GM23338 (cell line): Measurements from ENCODE around the gene DGLUCY.

ENCODE experiments used
- EZH2 ChIP-seq: fragments of 200-600 bp; sonication (generic); IDR thresholded peaks from one replicate; pipeline ENCODE4 v1.8.0; 2017; ENCODE audit warnings: antibody characterized with exemption, mild to moderate bottlenecking, low read depth; ENCODE audit not compliant: unreplicated experiment
- POLR2AphosphoS5 ChIP-seq: IDR thresholded peaks from 2 replicates; pipeline ENCODE4 v1.6.1; 2016; ENCODE audit warnings: antibody characterized with exemption, low read depth
- TF ChIP-seq, protein P1 (sequence below), 2 experiments: fragments of 200-600 bp in 1 of 2; sonication (generic) in 1 of 2; conservative IDR thresholded peaks; 2 replicates each; pipeline versions ENCODE4 v1.5.1 to v1.6.1; 2016 to 2017; ENCODE audit warnings: antibody characterized with exemption in 2 of 2, low read depth in 2 of 2, mild to moderate bottlenecking in 2 of 2, moderate library complexity in 1 of 2

DNA sequence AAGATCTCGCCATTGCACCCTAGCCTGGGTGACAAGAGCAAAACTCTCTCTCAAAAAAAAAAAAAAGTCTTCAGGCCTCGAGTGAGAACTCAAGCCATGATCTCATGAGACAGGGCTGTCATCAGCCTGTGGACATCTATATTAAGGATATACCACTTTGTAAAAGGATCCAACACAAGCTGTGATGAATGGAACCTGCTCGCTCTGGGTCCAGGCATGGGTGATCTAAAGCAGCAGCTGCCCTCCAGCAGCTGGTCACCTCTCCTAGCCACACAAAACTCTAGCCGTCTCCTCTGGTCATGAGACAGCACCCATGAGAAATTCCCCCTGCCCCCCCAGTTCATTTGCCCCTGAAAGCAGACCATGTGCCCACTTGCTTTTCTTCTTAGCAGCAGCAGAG, 19.1 kb upstream of the DGLUCY start:
- TF ChIP-seq, protein P1, sequence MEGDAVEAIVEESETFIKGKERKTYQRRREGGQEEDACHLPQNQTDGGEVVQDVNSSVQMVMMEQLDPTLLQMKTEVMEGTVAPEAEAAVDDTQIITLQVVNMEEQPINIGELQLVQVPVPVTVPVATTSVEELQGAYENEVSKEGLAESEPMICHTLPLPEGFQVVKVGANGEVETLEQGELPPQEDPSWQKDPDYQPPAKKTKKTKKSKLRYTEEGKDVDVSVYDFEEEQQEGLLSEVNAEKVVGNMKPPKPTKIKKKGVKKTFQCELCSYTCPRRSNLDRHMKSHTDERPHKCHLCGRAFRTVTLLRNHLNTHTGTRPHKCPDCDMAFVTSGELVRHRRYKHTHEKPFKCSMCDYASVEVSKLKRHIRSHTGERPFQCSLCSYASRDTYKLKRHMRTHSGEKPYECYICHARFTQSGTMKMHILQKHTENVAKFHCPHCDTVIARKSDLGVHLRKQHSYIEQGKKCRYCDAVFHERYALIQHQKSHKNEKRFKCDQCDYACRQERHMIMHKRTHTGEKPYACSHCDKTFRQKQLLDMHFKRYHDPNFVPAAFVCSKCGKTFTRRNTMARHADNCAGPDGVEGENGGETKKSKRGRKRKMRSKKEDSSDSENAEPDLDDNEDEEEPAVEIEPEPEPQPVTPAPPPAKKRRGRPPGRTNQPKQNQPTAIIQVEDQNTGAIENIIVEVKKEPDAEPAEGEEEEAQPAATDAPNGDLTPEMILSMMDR (conservative IDR thresholded peaks at IDR 0.05; ENCODE audit: low read depth in 2 of 2): no peak
- no peak for TF ChIP-seq EZH2
- TF ChIP-seq POLR2AphosphoS5: no peak
